Activated B cell treated with CpG ODN at 0.5 μM for 24 hours (primary cell): Measurements from ENCODE around the gene FRMD3. TPM values are rescaled to one million over a fixed set of nuclear protein-coding genes. Genes with fewer than 3 reads are reported as not detected.

Experiments used
- ATAC-seq: fragments of 200-7000 bp; cut with Tn5 transposase; one replicate; pipeline ENCODE4 v1.10.0; 2021; ENCODE audit warnings: low read depth, mild to moderate bottlenecking, moderate library complexity
- CTCF ChIA-PET: fragments of 350-600 bp; sonication (Branson Sonifier 250); formaldehyde crosslinking; loops from one replicate; lab custom pipeline; 2021; ENCODE audit warnings: antibody characterized with exemption; lab: Charles Lee
- POLR2A ChIA-PET: fragments of 350-600 bp; sonication (Branson Sonifier 250); formaldehyde crosslinking; loops from one replicate; lab custom pipeline; 2021; ENCODE audit warnings: antibody characterized with exemption; lab: Charles Lee
- DNase-seq: peaks from one replicate; pipeline ENCODE4 v3.0.0; 2022
- H3K27ac Mint-ChIP-seq: one replicate; pipeline ENCODE4 v1.8.0; 2020; ENCODE audit warnings: mixed read lengths
- H3K27me3 Mint-ChIP-seq: one replicate; pipeline ENCODE4 v1.8.0; 2021; ENCODE audit warnings: mixed read lengths
- H3K36me3 Mint-ChIP-seq: one replicate; pipeline ENCODE4 v1.8.0; 2021; ENCODE audit warnings: low read depth, mixed read lengths
- H3K4me1 Mint-ChIP-seq: one replicate; pipeline ENCODE4 v1.8.0; 2021; ENCODE audit warnings: mixed read lengths
- H3K4me3 Mint-ChIP-seq: one replicate; pipeline ENCODE4 v1.8.0; 2020; ENCODE audit warnings: mild to moderate bottlenecking, mixed read lengths
- H3K9me3 Mint-ChIP-seq: one replicate; pipeline ENCODE4 v1.8.0; 2020; ENCODE audit warnings: mixed read lengths
- intact Hi-C: fragments of 100-400 bp; cut with micrococcal nuclease; formaldehyde crosslinking; loops from one replicate; pipeline ENCODE4 v1.15.1; 2024
- total RNA-seq: library from RNA; stranded (reverse); gene quantifications from 2 replicates; pipeline ENCODE4 v1.2.3, GENCODE V29; 2022
- TF ChIP-seq, protein P1 (sequence below): fragments of 200-600 bp; IDR thresholded peaks from one replicate; pipeline ENCODE4 v1.8.0; 2022; ENCODE audit warnings: antibody characterized with exemption, mild to moderate bottlenecking

FRMD3 gene
- total RNA-seq, 1 donor from 2014 or later: 0.91 TPM

DNA sequence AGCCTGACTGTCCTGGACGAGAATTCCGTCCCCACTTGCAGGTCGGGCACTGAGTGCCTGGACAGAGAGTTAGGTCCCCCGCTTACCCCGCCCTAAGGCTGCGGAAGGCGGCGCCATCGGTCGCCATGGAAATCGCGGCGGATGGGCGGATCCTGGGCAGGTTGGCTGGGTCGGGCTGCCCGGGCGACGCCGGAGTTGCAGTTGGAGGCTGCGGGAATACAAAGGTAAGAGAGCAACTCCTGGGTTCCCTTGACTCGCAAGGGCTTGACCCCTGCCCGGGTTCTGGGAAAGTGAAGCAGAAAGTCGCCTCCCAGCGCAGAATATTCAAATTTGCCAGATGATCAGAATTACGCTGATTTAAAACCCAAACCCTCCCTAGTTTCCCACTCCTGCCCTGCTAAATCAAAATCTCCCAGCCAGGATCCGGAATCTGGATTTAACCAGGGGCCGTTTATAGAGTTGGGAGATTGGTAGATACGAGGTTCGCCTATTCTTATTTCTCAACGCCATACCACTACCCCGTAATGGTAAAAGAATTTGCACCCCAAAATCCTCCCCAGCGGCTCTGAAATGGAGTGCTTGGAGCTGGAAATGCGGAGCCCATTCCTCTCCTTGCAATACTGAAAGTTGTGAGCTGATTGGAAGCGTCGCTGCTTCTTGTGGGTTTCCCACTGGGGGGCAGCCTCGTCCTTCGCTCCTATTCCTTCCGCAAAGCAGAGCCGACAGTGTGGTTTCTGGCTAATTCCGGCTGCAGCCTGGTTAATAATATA is 318.9 kb downstream of the FRMD3 start:
- Mint-ChIP-seq H3K9me3 (peaks cover 7% of the 10 kb centered on the region), H3K27me3 (peaks cover 36% of the 10 kb centered on the region), H3K4me1 (peaks cover 7% of the 10 kb centered on the region), H3K36me3 (no peaks in the 10 kb centered on the region), H3K4me3 (no peak overlapping the region), H3K27ac (no peak overlapping the region)
- DNase-seq: no peak
- ChIA-PET POLR2A (no interaction called here), CTCF (no interaction called here)
- TF ChIP-seq, protein P1, sequence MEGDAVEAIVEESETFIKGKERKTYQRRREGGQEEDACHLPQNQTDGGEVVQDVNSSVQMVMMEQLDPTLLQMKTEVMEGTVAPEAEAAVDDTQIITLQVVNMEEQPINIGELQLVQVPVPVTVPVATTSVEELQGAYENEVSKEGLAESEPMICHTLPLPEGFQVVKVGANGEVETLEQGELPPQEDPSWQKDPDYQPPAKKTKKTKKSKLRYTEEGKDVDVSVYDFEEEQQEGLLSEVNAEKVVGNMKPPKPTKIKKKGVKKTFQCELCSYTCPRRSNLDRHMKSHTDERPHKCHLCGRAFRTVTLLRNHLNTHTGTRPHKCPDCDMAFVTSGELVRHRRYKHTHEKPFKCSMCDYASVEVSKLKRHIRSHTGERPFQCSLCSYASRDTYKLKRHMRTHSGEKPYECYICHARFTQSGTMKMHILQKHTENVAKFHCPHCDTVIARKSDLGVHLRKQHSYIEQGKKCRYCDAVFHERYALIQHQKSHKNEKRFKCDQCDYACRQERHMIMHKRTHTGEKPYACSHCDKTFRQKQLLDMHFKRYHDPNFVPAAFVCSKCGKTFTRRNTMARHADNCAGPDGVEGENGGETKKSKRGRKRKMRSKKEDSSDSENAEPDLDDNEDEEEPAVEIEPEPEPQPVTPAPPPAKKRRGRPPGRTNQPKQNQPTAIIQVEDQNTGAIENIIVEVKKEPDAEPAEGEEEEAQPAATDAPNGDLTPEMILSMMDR: no peak
- ATAC-seq: no peak
- intact Hi-C loops: no loop called here

DNA sequence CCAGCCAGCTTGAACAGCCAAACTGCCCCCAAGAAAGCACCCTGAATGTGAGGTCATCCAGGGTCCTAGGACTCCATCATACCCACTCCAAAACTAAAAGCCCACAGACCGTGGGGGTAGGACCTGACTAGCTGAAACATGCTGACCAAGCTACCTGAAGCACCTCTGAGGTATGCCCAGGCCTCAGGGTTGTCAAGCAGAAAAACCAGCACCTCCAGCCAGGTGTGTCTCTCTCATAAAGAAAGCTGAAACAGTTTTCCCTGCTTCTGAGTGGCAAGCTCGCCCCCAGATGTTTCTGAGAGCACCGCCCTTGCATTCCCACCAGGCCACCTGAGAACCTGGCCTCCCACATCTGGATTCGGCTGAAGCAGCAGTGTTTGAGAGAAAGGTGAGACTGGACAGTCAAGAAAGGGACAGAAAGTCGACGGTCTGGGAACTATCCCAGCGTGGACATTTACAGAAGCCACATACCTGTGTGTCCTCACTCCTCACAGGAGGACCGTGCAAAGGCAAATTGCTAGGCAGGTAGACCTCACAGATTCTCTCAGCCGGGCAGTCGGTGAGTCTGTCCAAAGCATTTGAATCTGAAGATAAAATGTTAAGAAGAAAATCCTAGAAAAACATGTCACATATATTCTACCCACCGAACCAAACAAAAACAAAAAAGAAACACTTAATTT is 319.6 kb downstream of the FRMD3 start:
- Mint-ChIP-seq H3K27me3 (peaks cover 36% of the 10 kb centered on the region), H3K9me3 (peaks cover 7% of the 10 kb centered on the region), H3K4me1 (peaks cover 7% of the 10 kb centered on the region), H3K36me3 (no peaks in the 10 kb centered on the region), H3K27ac (no peak overlapping the region), H3K4me3 (no peak overlapping the region)
- TF ChIP-seq, protein P1: no peak
- CTCF ChIA-PET: no interaction called here
- ATAC-seq (no peak), DNase-seq (no peak)
- intact Hi-C loops: no loop called here
- POLR2A ChIA-PET: no interaction called here

- ChIA-PET POLR2A (no interaction called here), CTCF (no interaction called here)
- H3K9me3 Mint-ChIP-seq: peaks cover 3% of the 10 kb centered on the region
- no peak overlapping the region for H3K27ac Mint-ChIP-seq
- H3K36me3 Mint-ChIP-seq: no peaks in the 10 kb centered on the region
- DNase-seq (no peak), ATAC-seq (no peak)
- H3K4me1 Mint-ChIP-seq: no peaks in the 10 kb centered on the region
- H3K27me3 Mint-ChIP-seq: no peaks in the 10 kb centered on the region
- H3K4me3 Mint-ChIP-seq: no peak overlapping the region
- TF ChIP-seq, protein P1: no peak
- intact Hi-C loops: no loop called here
These were observed 328.9 kb downstream of the FRMD3 start for GRCh38 chr9:83209188-83209731.

DNA sequence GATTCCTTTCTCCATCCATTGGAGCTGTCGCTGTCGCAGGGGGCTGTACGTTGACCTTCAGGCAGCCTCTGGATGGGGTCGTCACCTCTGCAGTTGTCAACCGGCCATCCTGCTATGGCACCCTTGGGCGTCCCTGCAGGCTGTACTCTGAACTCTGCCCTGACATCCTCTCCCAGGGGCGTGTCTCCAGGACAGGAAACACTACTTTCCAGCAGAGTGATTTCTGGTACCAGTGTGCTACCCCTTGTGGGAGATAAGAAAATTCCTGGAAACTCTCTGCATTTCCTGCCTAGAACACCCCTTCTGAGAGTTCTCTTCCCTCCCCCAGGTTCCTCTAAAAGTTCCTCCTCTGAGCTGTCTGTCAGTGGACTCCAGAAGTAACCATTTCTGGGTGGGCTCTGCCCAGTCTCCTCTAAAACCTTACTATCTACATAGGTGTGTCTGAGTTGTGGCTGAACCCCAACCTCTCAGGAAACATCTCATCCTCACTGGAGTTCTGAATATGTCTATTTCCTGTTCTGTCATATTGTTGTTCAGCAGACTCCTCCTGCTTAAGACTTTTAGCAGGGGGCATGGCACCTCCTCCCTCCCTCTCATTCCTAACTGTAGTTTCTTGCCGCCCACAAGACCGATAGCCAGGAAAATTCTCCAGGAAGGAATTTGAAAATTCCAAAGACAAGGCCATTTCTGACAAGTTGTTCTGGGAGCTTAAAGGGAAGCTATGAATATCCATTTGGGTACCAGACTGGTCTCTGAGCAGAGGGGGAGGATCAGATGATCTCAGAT is 329.9 kb downstream of the FRMD3 start:
- TF ChIP-seq, protein P1: no peak
- ChIA-PET POLR2A (no interaction called here), CTCF (no interaction called here)
- DNase-seq: no peak
- H3K4me3 Mint-ChIP-seq: no peak overlapping the region
- no peak overlapping the region for H3K27ac Mint-ChIP-seq
- intact Hi-C loops: no loop called here
- H3K27me3 Mint-ChIP-seq: no peaks in the 10 kb centered on the region
- no peaks in the 10 kb centered on the region for H3K4me1 Mint-ChIP-seq
- H3K36me3 Mint-ChIP-seq: no peaks in the 10 kb centered on the region
- ATAC-seq: no peak
- peaks cover 3% of the 10 kb centered on the region for H3K9me3 Mint-ChIP-seq

GRCh38 chr9:83204047-83204446 is 334.2 kb downstream of the FRMD3 start:
- Mint-ChIP-seq H3K4me3 (no peak overlapping the region), H3K36me3 (no peaks in the 10 kb centered on the region), H3K9me3 (no peaks in the 10 kb centered on the region), H3K27ac (no peak overlapping the region), H3K27me3 (no peaks in the 10 kb centered on the region), H3K4me1 (no peaks in the 10 kb centered on the region)
- intact Hi-C loops: no loop called here
- TF ChIP-seq, protein P1: no peak
- no peak for ATAC-seq
- no peak for DNase-seq
- ChIA-PET POLR2A (no interaction called here), CTCF (no interaction called here)
